Skeletal muscle tissue (tissue), 4 donors: ENCODE results near the gene RAPGEFL1. TPM values are rescaled to one million over a fixed set of nuclear protein-coding genes. Genes with fewer than 3 reads are reported as not detected.
"Not testable (repeated sequence)": the region's sequence is repeated elsewhere in the genome, so short reads cannot be mapped to it uniquely, and the experiment has no call there.

Experiments used
- H3K27ac ChIP-seq: one replicate; pipeline ENCODE4 v1.7.0; 2013; ENCODE audit warnings: mild to moderate bottlenecking, low read depth, low read length, inconsistent platforms
- H3K27me3 ChIP-seq, 3 donors: one replicate each; pipeline ENCODE4 v1.7.0; 2013; ENCODE audit warnings: low read length in 3 of 3; ENCODE audit not compliant: control insufficient read depth in 3 of 3, insufficient read depth in 3 of 3
- H3K36me3 ChIP-seq, 3 donors: one replicate each; pipeline ENCODE4 v1.7.0; 2013; ENCODE audit warnings: low read length in 3 of 3; ENCODE audit not compliant: control insufficient read depth in 3 of 3, insufficient read depth in 3 of 3
- H3K4me1 ChIP-seq, 3 donors: one replicate each; pipeline ENCODE4 v1.7.0; 2013; ENCODE audit warnings: low read length in 3 of 3, mild to moderate bottlenecking in 3 of 3; ENCODE audit not compliant: control insufficient read depth in 3 of 3, insufficient read depth in 3 of 3
- H3K4me3 ChIP-seq, 3 donors: one replicate each; pipeline ENCODE4 v1.7.0; 2013; ENCODE audit warnings: low read length in 3 of 3
- H3K9ac ChIP-seq, 3 donors: one replicate each; pipeline ENCODE4 v1.7.0; 2013; ENCODE audit warnings: low read length in 3 of 3, mild to moderate bottlenecking in 3 of 3, moderate library complexity in 2 of 3, low read depth in 1 of 3
- H3K9me3 ChIP-seq, 3 donors: one replicate each; pipeline ENCODE4 v1.7.0; 2013; ENCODE audit warnings: low read length in 3 of 3; ENCODE audit not compliant: control insufficient read depth in 3 of 3
- total RNA-seq: library from RNA; depleted of rRNA; stranded (reverse); fragments of >200 nt; gene quantifications from one replicate; pipeline ENCODE4 v1.2.3, GENCODE V29; 2014
- donor health status: Osteomylitis.

The RAPGEFL1 gene
- total RNA-seq, 1 donor from 2014 or later: 1.0 TPM

DNA sequence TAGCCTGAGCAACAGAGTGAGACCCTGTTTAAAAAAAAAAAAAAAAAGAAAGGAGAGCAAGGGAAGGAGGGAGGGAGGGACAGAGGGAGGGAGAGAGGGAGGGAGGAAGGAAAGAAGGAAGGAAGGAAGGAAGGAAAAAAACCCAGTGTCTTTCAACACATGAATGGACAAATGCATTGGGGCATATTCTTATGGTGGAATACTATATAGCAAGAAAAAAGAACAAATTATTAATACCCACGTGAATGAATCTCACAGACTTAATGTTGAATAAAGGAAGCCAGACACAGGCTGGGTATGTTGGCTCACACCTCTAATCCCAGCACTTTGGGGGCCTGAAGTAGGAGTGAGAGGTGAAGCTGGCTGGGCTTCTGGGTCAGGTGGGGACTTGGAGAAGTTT, 20.3 kb downstream of the RAPGEFL1 start:
- Histone ChIP-seq H3K27ac (no peak overlapping the region), H3K9ac (no peak overlapping the region), H3K36me3 (peaks cover 6 to 17% (median 10%) of the 10 kb centered on the region in 3 donors), H3K4me1 (peaks cover 0 to 6% (median 0%) of the 10 kb centered on the region in 3 donors), H3K4me3 (no peak overlapping the region), H3K27me3 (no peaks in the 10 kb centered on the region), H3K9me3 (no peaks in the 10 kb centered on the region)

DNA sequence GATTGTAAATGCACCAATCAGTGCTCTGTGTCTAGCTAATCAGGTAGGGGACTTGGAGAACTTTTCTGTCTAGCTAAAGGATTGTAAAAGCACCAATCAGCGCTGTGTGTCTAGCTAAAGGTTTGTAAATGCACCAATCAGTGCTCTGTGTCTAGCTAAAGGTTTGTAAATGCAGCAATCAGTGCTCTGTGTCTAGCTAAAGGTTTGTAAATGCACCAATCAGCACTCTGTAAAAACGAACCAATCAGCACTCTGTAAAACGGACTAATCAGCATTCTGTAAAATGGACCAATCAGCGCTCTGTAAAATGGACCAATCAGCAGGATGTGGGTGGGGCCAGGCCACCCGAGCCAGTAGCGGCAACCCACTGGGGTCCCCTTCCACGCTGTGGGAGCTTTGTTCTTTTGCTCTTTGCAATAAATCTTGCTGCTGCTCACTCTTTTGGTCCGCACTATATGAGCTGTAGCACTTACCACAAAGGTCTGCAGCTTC, 20.7 kb downstream of the RAPGEFL1 start:
- H3K9ac ChIP-seq, H3K4me1 ChIP-seq, H3K4me3 ChIP-seq, H3K27me3 ChIP-seq, H3K27ac ChIP-seq, H3K9me3 ChIP-seq: not testable (repeated sequence)
- H3K36me3 ChIP-seq: peaks cover 4 to 13% (median 9%) of the 10 kb centered on the region in 3 donors

DNA sequence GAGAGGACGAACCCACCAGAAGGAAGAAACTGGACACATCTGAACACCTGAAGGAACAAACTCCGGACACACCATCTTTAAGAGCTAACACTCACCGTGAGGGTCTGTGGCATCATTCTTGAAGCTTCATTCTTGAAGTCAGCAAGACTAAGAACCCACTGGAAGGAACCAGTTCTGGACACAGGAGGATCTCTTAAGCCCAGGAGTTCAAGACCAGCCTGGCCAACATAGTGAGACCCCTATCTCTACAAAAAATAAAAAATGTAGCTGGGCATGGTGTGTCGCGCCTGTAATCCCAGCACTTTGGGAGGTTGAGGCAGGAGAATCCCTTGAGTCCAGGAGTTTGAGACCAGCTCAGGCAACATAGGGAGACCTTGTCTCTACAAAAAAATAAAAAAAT, 21.3 kb downstream of the RAPGEFL1 start:
- Histone ChIP-seq H3K27me3 (no peaks in the 10 kb centered on the region), H3K9ac (no peak overlapping the region), H3K9me3 (no peaks in the 10 kb centered on the region), H3K27ac (no peak overlapping the region), H3K4me3 (no peak overlapping the region), H3K36me3 (peaks cover 2 to 8% (median 3%) of the 10 kb centered on the region in 3 donors), H3K4me1 (peaks cover 0 to 6% (median 0%) of the 10 kb centered on the region in 3 donors)

DNA sequence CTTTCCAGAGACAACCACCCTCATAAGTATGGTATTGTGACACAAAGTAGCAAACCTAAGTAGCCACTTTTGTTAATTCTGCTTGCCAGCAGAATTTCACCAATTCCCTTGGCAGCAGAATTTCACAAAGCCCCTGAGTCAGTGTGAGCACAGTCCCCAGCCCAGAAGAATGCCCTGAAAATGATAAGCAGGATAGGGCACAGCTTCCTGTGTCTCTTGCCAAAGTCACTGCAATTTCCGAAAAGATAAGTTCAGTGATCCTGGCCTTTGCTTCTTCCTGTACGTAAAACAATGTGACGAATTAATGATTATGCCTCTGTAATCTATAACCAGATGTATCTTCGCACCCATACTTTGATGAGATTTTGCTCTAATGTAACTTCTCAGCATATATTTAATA, 25.9 kb downstream of the RAPGEFL1 start:
- Histone ChIP-seq H3K27ac (no peak overlapping the region), H3K4me3 (no peak overlapping the region), H3K27me3 (no peaks in the 10 kb centered on the region), H3K9ac (no peak overlapping the region), H3K9me3 (no peaks in the 10 kb centered on the region), H3K36me3 (no peaks in the 10 kb centered on the region), H3K4me1 (no peaks in the 10 kb centered on the region)

DNA sequence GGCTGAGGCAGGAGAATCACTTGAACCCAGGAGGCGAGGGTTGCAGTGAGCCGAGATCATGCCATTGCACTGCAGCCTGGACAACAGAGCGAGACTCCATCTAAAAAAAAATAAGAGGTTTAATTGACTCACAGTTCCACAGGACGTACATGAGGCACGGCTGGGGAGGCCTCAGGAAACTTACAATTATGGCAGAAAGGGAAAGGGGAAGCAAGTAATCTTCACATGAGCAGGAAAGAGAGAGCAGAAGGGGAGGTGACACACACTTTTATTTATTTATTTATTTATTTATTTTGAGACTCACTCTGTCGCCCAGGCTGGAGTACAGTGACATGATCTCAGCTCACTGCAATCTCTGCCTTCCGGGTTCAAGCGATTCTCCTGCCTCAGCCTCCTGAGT, 28.9 kb downstream of the RAPGEFL1 start:
- not testable (repeated sequence) for H3K4me3 ChIP-seq, H3K36me3 ChIP-seq

DNA sequence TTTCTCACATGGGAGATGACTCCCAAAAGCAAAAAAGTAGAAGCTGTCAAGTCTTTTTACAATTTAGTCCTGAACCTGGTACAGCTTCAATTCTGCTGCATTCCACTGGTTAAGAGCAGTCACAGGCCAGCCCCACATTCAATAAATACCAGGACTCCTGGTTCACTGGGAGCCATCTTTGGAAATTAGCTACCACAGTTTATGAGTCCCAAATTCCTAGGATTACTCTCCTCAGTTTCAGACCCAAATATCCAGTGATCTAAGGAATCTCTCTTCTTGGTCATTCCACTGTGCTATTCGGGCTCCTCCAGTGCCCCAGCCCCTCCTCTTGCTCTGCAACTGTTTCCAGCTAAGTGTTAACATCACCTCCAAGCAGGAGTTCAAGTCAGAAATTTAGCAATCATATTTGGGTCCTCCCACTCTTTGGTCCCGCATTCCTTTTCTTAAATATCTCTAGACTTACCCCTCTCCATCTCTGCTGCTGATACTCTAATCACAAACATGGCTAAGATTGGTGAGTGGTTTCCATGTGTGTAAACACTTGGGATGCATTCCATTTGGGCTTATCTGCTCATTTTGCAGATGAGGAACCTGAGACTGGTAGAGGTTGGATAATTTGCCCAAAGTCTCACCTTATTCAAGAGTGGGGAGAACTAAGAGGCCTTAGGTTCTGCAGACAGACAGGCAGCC, 32.3 kb downstream of the RAPGEFL1 start:
- Histone ChIP-seq H3K36me3 (no peaks in the 10 kb centered on the region), H3K9me3 (no peaks in the 10 kb centered on the region), H3K4me3 (no peak overlapping the region), H3K27ac (no peak overlapping the region), H3K9ac (no peak overlapping the region), H3K4me1 (no peaks in the 10 kb centered on the region), H3K27me3 (no peaks in the 10 kb centered on the region)

More for the DNA sequence above, 28.9 kb downstream of the RAPGEFL1 start:
- H3K9ac ChIP-seq, H3K9me3 ChIP-seq, H3K27ac ChIP-seq, H3K4me1 ChIP-seq, H3K27me3 ChIP-seq: not testable (repeated sequence)

DNA sequence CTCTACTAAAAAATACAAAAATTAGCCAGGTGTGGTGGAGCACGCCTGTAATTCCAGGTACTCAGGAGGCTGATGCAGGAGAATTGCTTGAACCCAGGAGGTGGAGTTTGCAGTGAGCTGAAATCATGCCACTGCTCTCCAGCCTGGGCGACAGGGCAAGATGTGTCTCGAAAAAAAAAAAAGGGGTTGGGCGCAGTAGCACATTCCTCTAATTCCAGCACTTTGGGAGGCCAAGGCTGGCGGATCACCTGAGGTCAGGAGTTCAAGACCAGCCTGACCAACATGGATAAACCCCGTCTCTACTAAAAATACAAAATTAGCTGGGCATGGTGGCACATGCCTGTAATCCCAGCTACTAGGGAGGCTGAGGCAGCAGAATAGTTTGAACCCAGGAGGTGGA, 36.6 kb downstream of the RAPGEFL1 start:
- not testable (repeated sequence) for H3K36me3 ChIP-seq, H3K4me3 ChIP-seq, H3K27me3 ChIP-seq, H3K27ac ChIP-seq, H3K4me1 ChIP-seq, H3K9me3 ChIP-seq, H3K9ac ChIP-seq

DNA sequence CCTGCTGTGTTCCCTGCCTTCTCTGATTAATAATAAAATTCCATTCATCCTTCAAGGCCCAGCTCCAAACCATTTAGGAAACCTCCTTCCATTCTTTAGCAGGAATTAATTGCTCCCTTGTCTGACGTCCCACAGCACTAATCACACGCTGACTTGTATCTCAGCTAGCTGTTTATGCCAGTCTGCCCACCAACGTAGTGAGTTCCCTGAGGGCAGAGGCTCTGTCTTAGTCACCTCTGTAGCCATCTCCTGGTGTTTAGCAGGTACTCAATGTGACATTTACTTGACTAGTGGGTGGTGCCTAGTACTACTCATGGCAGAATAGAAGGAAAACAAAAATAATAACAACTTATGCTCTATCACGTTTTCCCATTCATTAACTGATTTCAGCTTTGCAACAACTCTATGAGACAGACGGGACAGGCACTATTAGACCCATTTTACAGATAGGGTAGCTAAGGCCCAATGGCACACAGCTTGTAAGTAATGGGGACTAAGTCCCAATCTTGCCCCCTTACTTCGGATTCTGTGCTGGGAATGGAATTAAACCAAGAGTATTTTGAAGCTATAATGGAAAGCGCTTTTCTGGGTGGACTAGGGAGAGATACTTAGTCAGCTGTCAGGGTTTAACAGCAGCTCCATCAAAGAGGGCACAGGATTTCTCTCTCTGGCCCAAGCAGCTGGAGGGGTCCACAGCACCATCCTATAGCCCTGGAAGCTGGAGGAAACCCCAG, 40.9 kb downstream of the RAPGEFL1 start:
- Histone ChIP-seq H3K27me3 (no peaks in the 10 kb centered on the region), H3K9ac (peak overlapping the region in 1 of 3 donors; percentile 86), H3K4me3 (peak overlapping the region; percentile 81 to 91 (median 82)), H3K9me3 (no peaks in the 10 kb centered on the region), H3K4me1 (peaks cover 0 to 13% (median 4%) of the 10 kb centered on the region in 3 donors), H3K27ac (peak overlapping the region; percentile 80), H3K36me3 (no peaks in the 10 kb centered on the region)

DNA sequence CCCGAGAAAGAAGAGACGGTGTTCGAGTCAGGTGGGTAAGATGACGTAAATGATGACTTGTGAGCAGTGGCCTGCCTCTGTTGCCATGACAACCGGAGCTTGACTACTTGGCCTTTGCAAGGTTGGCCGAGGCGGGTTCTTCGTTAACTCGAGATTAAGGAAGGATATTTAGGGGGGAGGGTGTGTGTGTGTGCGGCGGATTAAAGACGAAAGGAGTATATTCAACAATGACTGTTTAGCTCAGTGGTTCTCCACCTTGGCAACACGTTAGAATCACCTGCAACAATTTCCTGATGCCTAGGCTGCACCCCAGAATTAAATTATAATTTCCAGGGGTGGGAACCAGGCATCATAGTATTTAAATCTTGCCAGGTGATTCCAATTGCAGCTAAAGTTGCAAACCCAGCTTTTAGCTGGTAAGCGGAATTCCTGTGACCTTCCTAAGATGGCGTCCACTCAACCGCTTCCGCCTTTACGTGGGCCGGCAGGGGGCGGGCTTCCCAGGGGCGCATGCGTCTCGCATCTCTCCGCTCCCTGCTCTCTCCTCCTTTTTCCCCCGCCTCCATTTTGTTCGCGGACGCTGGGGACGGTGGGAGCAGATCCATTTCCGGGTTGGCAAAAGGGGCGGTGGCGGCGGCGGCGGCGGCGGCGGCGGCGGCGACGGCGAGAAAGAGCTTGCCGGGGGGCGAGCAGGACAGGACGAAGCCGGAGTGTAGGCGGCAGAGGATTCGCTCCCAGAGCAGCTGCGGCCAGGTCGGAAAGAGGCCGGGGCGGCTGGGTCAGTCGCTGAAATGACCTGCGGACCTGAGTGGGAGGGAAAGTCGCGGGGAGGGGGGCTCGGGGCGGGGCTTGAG, 41.7 kb downstream of the RAPGEFL1 start, which contains the start of gene WIPF2:
Gene WIPF2 (plus strand): TSS at position 565 of the 854 bp plus-strand sequence. CDS start 37,156 bp downstream, outside the sequence.
- Histone ChIP-seq H3K36me3 (no peaks in the 10 kb centered on the region), H3K9me3 (no peaks in the 10 kb centered on the region), H3K27me3 (no peaks in the 10 kb centered on the region), H3K4me1 (peaks cover 0 to 13% (median 4%) of the 10 kb centered on the region in 3 donors), H3K4me3 (peak within 1 kb of the TSS; percentile 82 to 99 (median 82)), H3K27ac (peak within 1 kb of the TSS; percentile 80), H3K9ac (peak within 1 kb of the TSS; percentile 69 to 94 (median 80))
